HuH-7.5 (cell line): ENCODE measurements around the gene RASAL2.
"Not testable (repeated sequence)": the region's sequence is repeated elsewhere in the genome, so short reads cannot be mapped to it uniquely, and the experiment has no call there.

Experiments
- DNase-seq: peaks from one replicate; pipeline ENCODE4 v3.0.0; 2011; ENCODE audit warnings: low spot score

The RASAL2 gene

DNA sequence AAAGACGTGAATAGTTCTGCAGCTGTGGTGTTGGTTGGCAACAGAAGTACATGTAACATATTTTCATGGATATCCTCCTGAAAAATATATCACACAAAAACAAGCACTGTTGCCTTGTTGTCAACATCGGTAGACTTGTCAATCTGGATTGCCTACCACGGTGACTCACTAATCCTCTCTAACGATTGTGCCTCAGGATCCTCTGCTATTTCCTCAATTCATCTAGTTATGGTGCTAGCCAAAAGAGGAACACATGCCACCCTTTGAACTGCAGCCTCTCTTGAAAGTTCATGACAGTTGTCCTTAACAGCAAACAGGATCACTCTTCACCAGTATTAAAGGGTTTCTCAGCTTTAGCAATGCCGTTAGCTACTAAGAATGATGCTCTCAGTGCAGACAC lies 25.7 kb downstream of the RASAL2 start:
- DNase-seq: no peak

GRCh38 chr1:178120088-178120487 lies 26.2 kb downstream of the RASAL2 start:
- no peak for DNase-seq

DNA sequence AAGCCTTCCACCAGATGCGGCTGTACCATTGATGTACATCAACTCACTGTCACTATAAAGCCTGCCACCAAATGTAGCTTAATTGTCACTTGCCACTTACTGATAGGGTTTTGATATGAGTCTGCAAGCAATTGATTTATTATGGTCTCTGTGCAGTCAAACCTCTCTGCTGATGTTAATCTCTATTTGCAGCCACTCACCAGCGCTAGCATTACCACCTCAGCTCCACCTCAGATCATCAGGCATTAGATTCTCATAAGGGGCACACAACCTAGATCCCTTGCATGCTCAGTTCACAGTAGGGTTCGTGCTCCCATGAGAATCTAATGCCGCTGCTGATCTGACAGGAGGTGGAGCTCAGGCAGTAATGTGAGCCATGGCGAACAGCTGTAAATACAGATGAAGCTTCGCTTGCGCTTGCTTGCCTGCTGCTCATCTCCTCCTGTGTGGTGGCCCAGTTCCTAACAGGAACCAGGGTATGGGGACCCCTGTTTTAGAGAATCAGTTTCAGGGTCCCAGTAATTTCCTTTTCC lies 26.7 kb downstream of the RASAL2 start:
- DNase-seq: not testable (repeated sequence)

- no peak for DNase-seq
Observed at GRCh38 chr1:178121883-178122282, 28.0 kb downstream of the RASAL2 start.

DNA sequence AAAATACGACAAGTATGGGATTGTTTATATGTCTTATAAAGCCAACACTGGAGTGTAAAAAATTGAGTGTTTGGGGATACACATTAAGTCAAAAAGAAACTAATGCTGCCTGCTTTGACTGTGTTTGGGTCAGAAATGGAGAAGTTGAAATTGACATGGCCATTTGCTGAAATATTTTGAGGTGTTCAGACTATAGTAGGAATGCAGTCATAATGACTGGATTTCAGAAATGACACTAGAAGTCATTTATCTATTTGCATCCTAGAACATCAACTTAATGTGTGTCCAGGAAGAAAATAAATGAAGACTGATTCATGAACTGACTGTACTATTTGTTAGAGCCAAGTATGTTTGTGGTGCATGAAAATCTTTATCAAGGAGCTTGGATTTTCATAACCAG lies 28.4 kb downstream of the RASAL2 start:
- DNase-seq: no peak

DNA sequence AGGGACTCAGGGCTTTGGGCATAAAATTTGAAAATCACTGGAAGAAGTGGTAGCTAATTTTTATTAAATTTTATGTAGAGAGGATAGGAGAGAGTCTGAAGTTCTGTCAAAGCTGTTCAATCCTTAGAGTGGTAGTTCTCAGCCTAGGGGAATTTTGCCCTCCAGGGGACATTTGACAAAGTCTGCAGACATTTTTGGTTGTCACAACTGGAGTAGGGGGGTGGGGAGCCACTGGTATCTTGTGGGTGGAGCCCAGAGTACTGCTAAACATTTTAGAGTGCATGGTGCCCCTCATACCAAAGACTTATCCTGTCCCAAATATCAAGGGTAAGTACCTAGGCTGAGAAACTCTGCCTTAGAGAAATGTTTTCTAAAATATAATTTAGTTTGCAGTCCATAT lies 30.2 kb downstream of the RASAL2 start:
- no peak for DNase-seq

- no peak for DNase-seq
Observed at GRCh38 chr1:178126261-178126660, 32.4 kb downstream of the RASAL2 start.

- DNase-seq: no peak
Observed at GRCh38 chr1:178126741-178127185, 32.9 kb downstream of the RASAL2 start.

DNA sequence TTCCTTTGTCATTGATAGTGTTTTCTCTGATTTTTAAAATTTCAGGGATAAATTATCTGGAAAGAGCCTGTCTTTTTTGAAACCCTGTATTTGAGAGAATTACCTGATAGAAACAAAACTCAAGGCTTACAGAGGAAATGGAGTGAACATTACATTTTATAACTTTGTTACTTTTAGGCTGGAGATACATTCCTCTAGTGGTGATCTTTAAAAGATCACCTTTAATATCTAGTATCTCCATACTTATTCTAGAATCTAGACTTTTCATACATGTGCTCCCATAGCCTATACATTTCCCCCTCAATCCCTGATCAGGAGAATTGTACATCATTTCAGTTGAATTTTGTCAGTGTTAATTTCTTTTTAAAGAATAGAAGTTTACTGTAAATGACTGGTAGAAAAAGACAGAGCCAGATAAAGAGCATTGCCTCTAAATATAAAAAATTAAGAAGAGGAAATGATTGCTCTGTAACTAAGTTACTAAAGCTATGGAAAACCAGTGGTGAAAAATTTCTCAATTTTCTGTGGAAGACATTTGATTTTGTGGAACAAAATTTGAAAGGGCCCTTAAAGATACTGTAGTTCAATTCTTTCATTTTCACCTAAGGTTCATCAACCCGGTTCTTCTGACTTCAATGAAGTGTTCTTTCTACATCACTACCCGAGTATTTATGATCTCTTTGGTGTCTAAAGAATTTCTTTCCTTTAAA lies 33.7 kb downstream of the RASAL2 start:
- DNase-seq: no peak

DNA sequence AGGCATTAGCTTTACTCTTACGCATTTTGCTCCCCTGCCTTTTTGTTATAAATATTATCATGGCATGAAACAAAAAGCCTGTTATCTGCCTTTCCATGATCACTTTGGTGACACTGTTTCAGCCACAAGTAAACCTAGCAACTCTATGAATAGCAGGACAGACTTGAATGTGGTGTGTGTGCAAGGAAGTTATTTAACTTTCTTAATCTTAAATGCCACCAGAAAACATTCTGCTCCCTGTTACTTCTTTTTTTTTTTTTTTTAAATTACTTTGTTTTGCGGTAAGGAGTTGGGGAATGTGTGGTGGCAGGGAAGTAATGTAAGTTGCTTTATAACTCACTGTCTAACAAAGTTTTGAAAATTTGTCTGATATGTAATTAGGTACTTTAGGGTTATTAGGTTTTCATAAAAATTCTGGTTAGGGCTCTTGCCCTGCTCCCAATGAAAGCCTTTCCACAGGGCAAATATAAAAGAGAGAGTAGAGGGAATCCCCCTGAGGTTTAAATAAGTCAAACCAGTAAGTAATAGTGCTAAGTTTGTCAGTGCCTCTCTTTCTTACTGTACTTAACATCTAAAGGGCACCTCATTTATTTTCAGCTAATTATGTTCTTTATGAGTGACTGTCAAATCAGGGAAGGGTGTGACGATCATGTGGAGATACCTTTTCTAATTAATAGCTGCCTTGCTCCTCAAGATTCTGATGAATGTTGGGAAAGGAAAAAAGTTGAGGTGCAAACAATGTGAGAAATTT lies 39.5 kb downstream of the RASAL2 start:
- DNase-seq: no peak

DNA sequence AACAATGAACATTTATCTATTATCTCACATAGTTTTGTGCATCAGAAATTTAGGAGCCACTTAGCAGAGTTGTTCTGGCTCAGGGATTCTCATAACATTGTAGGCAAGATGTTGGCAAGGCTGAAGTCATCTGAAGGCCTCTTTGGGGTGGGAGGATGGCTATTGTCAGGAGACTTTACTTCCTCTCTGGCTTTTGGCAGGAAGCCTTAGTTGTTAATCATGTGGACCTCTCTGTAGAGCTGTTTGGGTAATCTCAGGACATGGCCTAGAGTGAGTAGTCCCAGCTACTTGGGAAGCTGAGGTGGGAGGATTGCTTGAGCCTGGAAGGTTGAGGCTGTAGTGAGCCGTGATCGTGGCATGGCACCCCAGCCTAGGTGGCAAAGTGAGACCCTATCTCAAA lies 40.2 kb downstream of the RASAL2 start:
- DNase-seq: no peak

DNA sequence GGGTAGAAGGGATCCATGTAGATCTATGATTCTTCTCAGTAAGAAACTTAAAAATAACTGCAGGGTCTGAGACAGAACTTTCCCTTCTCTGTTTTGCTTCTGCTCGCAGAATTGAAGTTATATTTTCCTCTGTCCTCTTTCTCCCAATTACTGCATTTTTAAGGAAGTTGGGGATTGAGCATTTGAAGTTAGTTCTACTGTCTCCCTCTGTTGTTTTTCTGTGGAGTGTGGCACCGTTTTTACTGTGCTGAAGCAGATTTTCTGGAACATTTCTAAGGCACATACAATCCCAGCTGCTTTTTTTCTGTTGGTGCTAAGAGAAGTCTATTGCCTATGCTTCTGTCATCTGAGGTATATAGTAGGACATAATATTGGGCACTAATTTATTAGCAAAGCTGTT lies 43.3 kb downstream of the RASAL2 start:
- DNase-seq: no peak

DNA sequence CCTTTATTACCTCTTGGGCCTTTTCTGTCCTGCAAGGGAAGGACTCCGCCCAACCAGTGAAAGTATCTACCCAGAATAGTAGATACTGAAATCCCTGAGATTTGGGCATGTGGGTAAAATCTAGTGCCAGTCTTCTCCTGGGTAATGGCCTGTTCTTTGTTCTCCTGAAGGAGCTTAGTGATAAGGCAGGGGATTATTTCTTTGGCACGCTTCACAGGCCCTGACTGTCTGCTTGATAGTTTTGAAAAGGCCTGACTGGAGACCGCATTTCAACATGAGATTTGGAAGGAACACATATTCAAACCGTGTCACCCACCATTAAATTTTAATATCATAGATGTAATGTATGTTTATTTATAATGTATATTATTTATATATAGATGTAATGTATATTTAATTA lies 48.9 kb downstream of the RASAL2 start:
- DNase-seq: no peak

- DNase-seq: no peak
Observed at GRCh38 chr1:178143730-178144690, 50.1 kb downstream of the RASAL2 start.

DNA sequence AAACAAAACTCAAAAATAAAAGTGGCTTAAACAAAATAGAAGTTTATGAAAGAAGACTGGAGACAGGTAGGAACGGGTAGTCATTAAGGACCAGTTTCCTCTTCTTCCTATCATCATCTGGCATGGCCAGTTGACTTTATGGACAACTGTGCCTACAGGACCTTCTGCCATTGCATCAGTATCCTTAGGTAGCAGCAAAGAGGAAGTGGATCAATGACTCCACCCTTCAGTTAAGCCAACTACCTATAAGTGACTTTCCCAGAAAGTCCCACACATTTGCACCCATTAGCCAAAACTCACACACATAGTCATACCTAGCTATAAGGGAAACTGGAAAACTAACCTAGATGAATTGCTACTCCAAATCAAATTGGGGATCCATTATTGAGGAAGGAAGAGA lies 51.7 kb downstream of the RASAL2 start:
- DNase-seq: no peak

DNA sequence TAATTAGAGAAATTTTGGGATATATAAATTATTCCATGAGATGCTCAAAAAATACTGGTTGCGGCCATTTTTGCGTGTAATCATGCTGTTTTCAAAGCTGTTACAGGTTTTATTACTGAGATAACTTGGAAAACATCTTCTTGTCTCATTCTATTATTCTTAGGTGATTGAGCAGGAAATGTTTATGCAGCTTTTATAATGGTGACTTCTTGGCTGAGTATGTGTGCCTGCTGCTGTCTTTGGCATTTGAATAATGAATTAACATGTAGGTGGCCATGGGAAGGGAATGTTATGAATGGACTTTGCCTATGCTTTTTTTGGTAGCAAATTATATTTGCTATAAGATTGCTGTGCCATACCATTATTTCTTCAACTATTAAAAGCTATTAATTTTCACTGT lies 52.5 kb downstream of the RASAL2 start:
- no peak for DNase-seq

DNA sequence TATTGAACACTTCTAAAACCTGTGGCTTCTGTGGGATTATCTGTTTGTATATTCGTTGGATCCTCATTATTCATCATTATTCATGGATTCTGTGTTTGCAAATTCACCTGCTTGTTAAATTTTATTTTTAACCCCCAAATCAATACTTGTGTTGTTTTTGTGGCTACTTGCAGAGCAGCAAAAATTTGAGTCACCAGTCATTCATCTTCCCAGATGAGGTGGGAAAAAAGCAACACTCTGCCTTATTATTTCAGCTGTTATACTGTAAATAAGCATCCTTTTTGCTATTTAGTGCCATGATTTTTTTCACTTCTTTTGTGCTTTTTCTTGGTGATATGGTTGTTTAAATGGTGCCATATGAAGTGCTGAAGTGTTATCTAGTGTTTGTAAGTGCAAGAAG lies 56.7 kb downstream of the RASAL2 start:
- no peak for DNase-seq

DNA sequence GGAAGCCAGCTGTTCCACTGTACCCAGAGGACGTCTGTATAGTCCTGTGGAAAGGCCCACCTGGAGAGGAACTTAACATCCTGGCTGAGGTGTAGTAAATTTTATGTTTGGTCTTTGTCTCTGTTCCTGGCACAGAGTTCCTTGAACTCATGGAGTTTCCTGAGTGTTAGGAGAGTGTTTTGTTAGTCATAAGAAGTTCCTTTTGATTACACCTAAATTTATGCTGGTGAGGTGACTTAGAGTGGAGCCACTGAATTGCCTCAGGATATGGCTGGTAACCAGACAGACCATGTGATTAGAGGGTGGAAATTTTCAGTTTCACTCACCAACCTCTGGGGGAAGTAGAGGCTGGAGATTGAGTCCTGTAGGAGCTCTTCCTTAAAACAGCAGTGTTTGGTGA lies 57.9 kb downstream of the RASAL2 start:
- DNase-seq: no peak

DNA sequence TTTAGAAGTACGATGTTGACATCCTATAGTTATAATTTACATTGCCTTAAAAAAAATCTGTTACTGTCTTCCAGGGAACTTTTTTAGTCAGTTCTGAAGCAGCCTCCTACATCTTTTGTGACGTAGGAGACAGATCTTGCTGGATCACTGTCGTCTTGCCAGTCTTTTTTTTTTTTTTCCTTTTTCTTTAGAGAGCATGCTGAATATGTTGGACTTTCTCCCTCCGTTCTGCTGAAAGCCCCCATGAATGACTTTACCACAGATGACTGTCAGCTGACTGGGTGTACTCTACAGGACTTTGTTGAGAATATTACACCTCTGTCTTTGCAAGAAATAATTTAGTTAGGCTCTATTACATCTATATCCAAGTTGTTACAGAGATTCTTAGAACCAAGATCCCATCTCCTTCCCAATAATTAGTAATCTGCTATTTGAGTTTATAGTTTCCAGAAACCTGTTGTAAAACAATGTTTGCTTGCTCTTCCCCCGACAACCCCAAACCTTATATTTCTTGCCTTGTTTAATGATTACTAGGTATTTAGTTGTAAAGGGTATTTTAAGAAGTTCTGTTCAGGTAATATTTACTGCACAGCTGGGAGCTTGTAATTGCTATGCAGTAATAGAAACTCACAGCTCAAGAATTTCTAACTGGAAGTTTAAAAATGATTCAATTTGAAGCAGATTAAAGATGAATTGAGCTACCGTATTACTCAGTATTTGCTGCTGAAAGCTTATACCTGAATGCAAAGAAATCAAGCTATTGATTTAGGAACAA lies 61.8 kb downstream of the RASAL2 start:
- DNase-seq: no peak

DNA sequence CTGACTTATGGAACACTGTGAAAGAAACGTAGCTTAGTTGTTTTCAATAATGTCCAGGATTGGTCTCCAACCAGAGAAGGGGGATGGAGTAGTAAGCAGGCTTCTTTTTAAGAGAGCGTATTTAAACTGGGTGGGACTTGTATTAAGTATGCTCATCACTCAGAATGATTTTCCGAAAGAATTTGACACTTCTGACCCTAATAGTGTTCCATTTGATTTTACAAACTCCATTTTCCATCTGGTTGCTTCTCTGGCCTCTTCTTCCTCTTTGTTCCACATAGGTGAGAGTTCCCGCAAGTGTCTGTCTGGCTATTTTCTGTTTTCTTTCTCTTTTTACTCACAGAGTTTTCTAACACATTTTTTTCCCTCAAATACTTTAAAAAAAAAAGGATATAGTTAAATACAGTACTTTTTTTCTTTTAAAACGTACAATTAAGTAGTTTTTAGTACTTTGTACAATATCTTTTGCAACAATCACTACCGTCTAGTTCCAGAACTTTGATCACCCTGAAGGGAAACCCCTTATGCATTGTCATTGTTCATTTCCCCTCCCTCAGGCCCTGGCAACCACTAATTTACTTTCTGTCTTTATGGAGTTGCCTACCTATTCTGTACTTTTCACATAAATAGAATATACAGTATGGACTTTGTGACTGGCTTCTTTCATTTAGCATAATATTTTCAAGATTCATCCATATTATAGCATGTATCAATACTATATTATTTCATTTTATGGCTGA lies 67.0 kb downstream of the RASAL2 start:
- no peak for DNase-seq

DNA sequence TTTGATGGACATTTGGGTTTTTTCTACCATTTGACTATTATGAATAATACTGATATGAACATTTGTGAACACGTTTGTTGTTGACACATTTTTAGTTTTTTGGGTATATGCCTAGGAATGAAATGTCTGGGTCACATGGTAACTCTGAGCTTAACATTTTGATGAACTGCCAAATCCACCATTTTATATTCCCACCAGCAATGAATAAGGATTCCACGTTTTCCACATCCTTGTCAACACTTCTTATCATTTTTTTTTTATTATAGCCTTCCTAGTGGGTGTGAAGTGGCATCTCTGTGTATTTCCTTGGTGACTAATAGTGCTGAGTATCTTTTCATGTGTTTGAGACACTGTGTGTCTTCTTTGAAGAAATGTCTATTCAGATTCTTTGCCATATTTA lies 67.6 kb downstream of the RASAL2 start:
- no peak for DNase-seq
